Body of pancreas (tissue), 4 donors: ENCODE data around the gene NBDY. TPM values are rescaled to one million over a fixed set of nuclear protein-coding genes. Genes with fewer than 3 reads are reported as not detected.
A peak's percentile ranks its signal among the peaks of the same experiment; 100 is the strongest.

Source experiments
- ATAC-seq: fragments of 150-250 bp; one replicate; pipeline ENCODE4 v1.9.1; 2016
- DNase-seq, 4 donors: peaks; one replicate each; pipeline ENCODE4 v3.0.0-alpha.2; 2019
- H3K27ac ChIP-seq, 4 donors: fragments of 200-600 bp; sonication (generic); 1 replicate in 3 of 4; 2 replicates in 1 of 4; pipeline versions ENCODE4 v1.5.1 to v1.6.1; 2016 to 2019; ENCODE audit warnings: mild to moderate bottlenecking in 1 of 4, mixed read lengths in 1 of 4, moderate library complexity in 1 of 4
- H3K27me3 ChIP-seq, 2 donors: fragments of 200-600 bp; sonication (generic); one replicate each; pipeline ENCODE4 v1.6.0; 2016; ENCODE audit warnings: mild to moderate bottlenecking in 1 of 2
- H3K36me3 ChIP-seq, 2 donors: fragments of 200-600 bp; sonication (generic); replicated peaks in 1 of 2; 2 replicates each; pipeline ENCODE4 v1.5.1; 2016; ENCODE audit warnings: low read depth in 2 of 2; ENCODE audit not compliant: insufficient read depth in 1 of 2
- H3K4me1 ChIP-seq: fragments of 200-600 bp; sonication (generic); one replicate; pipeline ENCODE4 v1.6.0; 2016
- H3K4me3 ChIP-seq, 2 donors: fragments of 200-600 bp; sonication (generic); 1 replicate in 1 of 2; 2 replicates in 1 of 2; pipeline ENCODE4 v1.5.1; 2016 to 2019
- H3K9me3 ChIP-seq, 3 donors: fragments of 200-600 bp; sonication (generic); 1 replicate in 2 of 3; 2 replicates in 1 of 3; pipeline ENCODE4 v1.5.1; 2016
- POLR2A ChIP-seq, 3 donors: fragments of 450-650 bp; IDR thresholded peaks; one replicate each; pipeline ENCODE4 v1.6.1; 2016; ENCODE audit warnings: antibody characterized with exemption in 3 of 3, mild to moderate bottlenecking in 2 of 3
- WGBS, 2 donors: methylation state at CpG; one replicate each; pipeline ENCODE4 v1.1.5; 2017; 5-methylcytosine and 5-hydroxymethylcytosine counted together
- intact Hi-C: fragments of 100-400 bp; cut with DNase I; formaldehyde crosslinking; loops from one replicate; pipeline ENCODE4 v1.15.1; 2023
- total RNA-seq, 2 donors: library from RNA; depleted of rRNA; stranded (reverse); fragments of >200 nt; gene quantifications; one replicate each; pipeline ENCODE4 v1.1.0, GENCODE V29; 2016
- TF ChIP-seq, protein P1 (sequence below), 7 experiments: fragments of 450-650 bp in 4 of 7; fragments of 200-600 bp in 3 of 7; sonication (generic) in 3 of 7; IDR thresholded peaks; one replicate each; pipeline ENCODE4 v1.5.1; 2016 to 2019; ENCODE audit warnings: antibody characterized with exemption in 7 of 7

The NBDY gene
- total RNA-seq, 2 donors from 2014 or later, result 3.6 to 12.2 TPM

GRCh38 chrX:56764153-56764974, 35.3 kb downstream of the NBDY start:
- ATAC-seq, result peak; percentile 80
- peak overlapping the region in 3 of 4 donors; percentile 17 to 66 (median 58) for H3K27ac ChIP-seq
- peak overlapping the region in 1 of 2 donors; percentile 2 for H3K4me3 ChIP-seq
- peaks cover 8% of the 10 kb centered on the region for H3K4me1 ChIP-seq
- peak; percentile 51 to 85 (median 68) for DNase-seq
- H3K9me3 ChIP-seq, result no peaks in the 10 kb centered on the region
- intact Hi-C loops, result no loop called here
- no peaks in the 10 kb centered on the region for H3K27me3 ChIP-seq
- H3K36me3 ChIP-seq, result no peaks in the 10 kb centered on the region
- 52 to 53% methylated on average over 3 to 14 of the region's 20 CpGs for WGBS, 2 donors
- TF ChIP-seq, protein P1, sequence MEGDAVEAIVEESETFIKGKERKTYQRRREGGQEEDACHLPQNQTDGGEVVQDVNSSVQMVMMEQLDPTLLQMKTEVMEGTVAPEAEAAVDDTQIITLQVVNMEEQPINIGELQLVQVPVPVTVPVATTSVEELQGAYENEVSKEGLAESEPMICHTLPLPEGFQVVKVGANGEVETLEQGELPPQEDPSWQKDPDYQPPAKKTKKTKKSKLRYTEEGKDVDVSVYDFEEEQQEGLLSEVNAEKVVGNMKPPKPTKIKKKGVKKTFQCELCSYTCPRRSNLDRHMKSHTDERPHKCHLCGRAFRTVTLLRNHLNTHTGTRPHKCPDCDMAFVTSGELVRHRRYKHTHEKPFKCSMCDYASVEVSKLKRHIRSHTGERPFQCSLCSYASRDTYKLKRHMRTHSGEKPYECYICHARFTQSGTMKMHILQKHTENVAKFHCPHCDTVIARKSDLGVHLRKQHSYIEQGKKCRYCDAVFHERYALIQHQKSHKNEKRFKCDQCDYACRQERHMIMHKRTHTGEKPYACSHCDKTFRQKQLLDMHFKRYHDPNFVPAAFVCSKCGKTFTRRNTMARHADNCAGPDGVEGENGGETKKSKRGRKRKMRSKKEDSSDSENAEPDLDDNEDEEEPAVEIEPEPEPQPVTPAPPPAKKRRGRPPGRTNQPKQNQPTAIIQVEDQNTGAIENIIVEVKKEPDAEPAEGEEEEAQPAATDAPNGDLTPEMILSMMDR (IDR thresholded peaks at IDR 0.05), result peak; percentile 24 to 94 (median 53)
- no peak for TF ChIP-seq POLR2A (IDR thresholded peaks at IDR 0.05)

DNA sequence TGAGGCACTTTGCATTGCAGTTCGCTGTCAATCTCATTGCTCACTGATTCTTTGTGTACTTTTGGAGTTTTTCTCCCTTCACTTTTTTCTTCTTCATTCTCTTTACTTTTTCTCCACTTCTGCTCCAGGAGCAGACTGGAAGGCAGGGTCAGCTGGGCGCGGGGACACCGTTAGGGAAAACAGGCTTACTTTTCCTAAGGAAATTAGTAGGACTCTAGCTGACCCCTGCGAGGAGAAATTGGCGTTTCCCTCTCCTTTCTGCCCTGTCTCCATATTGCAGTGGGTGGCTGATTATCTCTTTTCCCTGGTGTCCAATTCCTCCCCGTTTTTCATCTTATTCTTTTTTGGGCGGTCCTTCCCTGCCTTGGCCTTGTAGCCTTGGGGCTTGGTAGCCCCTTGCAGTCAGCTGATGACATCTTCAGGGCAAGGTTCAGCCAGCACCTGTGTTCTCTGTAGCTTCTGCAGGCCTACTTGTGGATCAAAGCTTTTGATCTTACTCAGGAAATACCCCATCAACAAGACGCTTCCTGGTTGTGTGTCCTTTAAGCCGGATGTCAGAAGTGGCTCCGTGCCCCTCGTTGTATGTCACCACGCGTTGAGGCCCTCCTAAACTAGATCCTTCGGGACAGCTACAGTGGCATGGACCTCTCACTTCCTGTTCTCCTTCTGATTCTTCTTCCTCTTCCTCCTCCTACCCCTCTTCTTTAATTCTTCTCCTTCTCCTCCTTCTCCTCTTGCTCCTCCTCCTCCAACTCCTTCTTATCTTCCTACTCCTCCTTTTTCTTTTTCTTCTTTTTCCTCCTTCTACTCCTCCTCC, 36.1 kb downstream of the NBDY start:
- Histone ChIP-seq H3K4me1 (peaks cover 8% of the 10 kb centered on the region), H3K9me3 (no peaks in the 10 kb centered on the region), H3K36me3 (no peaks in the 10 kb centered on the region), H3K27ac (peak overlapping the region in 1 of 4 donors; percentile 17), H3K27me3 (no peaks in the 10 kb centered on the region), H3K4me3 (no peak overlapping the region)
- intact Hi-C loops, result no loop called here
- DNase-seq, result peak in 1 of 4 donors; percentile 7
- TF ChIP-seq POLR2A (IDR thresholded peaks at IDR 0.05), result no peak
- TF ChIP-seq, protein P1 (IDR thresholded peaks at IDR 0.05), result no peak
- WGBS, 2 donors, result 63 to 82% methylated on average over 9 to 15 of the region's 15 CpGs
- ATAC-seq, result no peak

DNA sequence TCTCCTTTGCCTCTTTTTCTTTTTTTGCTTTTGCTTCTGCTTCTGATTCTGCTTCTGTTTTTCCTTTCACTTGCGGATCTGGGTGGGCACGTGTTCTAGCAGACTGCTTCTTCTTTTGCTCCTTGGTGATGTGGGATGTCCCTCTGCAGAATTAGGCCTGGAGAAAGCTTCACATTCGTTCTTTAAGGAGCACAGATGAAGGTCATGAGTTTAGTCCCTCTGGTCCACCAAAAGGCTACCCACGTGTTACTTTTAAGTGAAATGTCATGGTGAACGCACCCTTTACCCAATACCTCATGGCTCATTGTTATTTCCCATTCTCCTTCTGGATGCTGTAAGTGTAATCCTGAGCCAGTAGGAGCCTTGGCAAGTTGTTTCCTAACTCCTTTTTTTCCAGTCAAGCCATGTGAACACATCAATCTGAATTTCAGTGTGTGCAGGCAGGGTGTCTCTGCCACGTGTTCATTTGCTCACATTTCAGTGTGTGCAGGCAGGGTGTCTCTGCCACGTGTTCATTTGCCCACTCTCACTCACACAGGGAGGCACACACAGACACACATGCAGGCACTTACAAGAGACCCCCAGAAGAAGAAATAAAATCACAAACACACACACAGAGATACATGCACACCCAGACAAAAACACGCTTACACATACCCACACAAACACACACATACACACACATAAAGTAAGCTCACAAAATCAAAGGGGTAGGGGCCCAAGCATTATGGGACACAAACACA, 36.9 kb downstream of the NBDY start:
- H3K4me3 ChIP-seq, result no peak overlapping the region
- 55 to 79% methylated on average over 6 to 8 of the region's 8 CpGs for WGBS, 2 donors
- no peaks in the 10 kb centered on the region for H3K27me3 ChIP-seq
- ATAC-seq (no peak), DNase-seq (no peak)
- no peaks in the 10 kb centered on the region for H3K9me3 ChIP-seq
- TF ChIP-seq, protein P1 (IDR thresholded peaks at IDR 0.05), result no peak
- no peak for TF ChIP-seq POLR2A (IDR thresholded peaks at IDR 0.05)
- intact Hi-C loops, result no loop called here
- peaks cover 8% of the 10 kb centered on the region for H3K4me1 ChIP-seq
- no peak overlapping the region for H3K27ac ChIP-seq
- H3K36me3 ChIP-seq, result no peaks in the 10 kb centered on the region

- ATAC-seq, result no peak
- Histone ChIP-seq H3K36me3 (no peaks in the 10 kb centered on the region), H3K4me1 (peaks cover 8% of the 10 kb centered on the region), H3K4me3 (no peak overlapping the region), H3K27me3 (no peaks in the 10 kb centered on the region), H3K27ac (no peak overlapping the region), H3K9me3 (no peaks in the 10 kb centered on the region)
- WGBS, 2 donors, result 91 to 92% methylated on average over 8 to 14 of the region's 16 CpGs
- TF ChIP-seq, protein P1 (IDR thresholded peaks at IDR 0.05), result no peak
- TF ChIP-seq POLR2A (IDR thresholded peaks at IDR 0.05), result no peak
- intact Hi-C loops, result no loop called here
- DNase-seq, result no peak
Measured at GRCh38 chrX:56766554-56767347, 37.7 kb downstream of the NBDY start.
